Measurements from ENCODE around the gene PCDHGC3.

PCDHGC3 gene

DNA sequence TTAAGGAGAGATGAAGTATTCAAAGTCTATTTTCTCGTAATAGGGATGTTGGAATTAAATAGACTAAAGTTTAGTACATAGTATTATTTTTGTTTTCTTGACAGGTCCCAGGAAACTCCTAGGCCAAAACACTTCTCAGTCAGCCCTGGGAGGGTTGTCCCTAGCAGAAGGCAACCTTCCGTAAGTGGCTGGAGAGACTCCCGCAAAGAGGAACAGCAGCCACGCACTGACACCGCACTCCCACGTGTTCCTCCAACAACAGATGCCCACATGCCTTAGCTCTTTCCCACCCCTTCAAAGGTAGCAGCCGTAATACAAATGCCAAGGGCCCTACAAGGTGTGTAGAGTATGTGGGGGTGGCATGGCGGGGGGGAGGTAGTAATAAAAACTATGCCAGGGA, 41.5 kb downstream of the PCDHGC3 start:
- TF ChIP-seq, protein P1, sequence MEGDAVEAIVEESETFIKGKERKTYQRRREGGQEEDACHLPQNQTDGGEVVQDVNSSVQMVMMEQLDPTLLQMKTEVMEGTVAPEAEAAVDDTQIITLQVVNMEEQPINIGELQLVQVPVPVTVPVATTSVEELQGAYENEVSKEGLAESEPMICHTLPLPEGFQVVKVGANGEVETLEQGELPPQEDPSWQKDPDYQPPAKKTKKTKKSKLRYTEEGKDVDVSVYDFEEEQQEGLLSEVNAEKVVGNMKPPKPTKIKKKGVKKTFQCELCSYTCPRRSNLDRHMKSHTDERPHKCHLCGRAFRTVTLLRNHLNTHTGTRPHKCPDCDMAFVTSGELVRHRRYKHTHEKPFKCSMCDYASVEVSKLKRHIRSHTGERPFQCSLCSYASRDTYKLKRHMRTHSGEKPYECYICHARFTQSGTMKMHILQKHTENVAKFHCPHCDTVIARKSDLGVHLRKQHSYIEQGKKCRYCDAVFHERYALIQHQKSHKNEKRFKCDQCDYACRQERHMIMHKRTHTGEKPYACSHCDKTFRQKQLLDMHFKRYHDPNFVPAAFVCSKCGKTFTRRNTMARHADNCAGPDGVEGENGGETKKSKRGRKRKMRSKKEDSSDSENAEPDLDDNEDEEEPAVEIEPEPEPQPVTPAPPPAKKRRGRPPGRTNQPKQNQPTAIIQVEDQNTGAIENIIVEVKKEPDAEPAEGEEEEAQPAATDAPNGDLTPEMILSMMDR (conservative IDR thresholded peaks at IDR 0.05; ENCODE audit: low read depth, low read length) = no peak
- DNase-seq (ENCODE audit: low read depth) = no peak
- H3K4me3 ChIP-seq (ENCODE audit: low read depth, low read length) = no peak overlapping the region

GRCh38 chr5:141517880-141518617, 42.3 kb downstream of the PCDHGC3 start:
- peak; percentile 47 for DNase-seq (ENCODE audit: low read depth)
- TF ChIP-seq, protein P1 (conservative IDR thresholded peaks at IDR 0.05; ENCODE audit: low read depth, low read length) = no peak

GRCh38 chr5:141518618-141519015, 42.9 kb downstream of the PCDHGC3 start:
- no peak overlapping the region for H3K4me3 ChIP-seq (ENCODE audit: low read depth, low read length)
- DNase-seq (ENCODE audit: low read depth) = no peak
- TF ChIP-seq, protein P1 (conservative IDR thresholded peaks at IDR 0.05; ENCODE audit: low read depth, low read length) = no peak

More at GRCh38 chr5:141517880-141518617, 42.3 kb downstream of the PCDHGC3 start:
- no peak overlapping the region for H3K4me3 ChIP-seq (ENCODE audit: low read depth, low read length)

DNA sequence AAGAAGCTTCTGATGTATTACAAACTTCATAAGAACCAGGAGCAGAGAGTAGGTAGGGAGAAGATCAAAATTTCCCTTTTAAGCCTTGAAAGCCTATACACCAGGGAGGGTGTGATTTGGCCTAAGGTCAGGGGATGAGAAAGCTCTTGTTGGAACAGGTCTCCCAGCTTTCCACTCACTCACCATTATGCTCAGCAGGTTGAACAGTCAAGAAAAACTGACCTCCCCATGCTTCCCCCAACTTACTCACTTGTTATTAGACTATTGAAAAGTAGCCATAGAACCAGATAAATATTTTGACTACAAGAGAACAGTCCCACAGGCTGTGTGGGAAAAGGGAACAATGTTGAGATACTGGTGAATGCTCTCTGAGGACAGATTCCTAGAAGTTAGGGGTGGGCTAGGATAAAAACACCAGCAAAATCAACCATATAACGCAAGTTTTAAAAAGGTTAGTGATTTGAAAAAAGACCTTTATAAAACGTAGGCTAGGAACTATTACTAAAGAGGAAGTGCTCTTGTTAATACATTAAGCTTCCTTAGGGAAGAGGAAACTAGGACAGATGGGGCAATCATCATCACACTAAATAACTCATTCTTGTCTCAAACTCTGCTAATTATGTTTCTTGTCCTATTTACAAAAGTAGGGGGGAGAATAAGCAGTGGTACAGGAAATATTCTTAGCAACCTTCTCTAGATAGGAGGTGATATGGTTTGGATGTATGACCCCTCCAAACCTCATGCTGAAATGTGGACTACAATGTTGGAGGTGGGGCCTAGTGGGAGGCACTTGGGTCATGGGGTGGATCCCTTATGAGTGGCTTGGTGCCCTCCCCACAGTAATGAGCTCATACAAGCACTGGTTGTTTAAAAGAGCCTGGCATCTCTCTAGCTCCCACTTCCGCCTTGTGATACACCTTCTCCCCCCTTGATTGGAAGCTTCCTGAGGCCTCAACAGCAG, 44.1 kb downstream of the PCDHGC3 start:
- TF ChIP-seq, protein P1 (conservative IDR thresholded peaks at IDR 0.05; ENCODE audit: low read depth, low read length) = no peak
- DNase-seq (ENCODE audit: low read depth) = peak; percentile 22
- H3K4me3 ChIP-seq (ENCODE audit: low read depth, low read length) = no peak overlapping the region

GRCh38 chr5:141521244-141521781, 45.5 kb downstream of the PCDHGC3 start:
- TF ChIP-seq, protein P1 (conservative IDR thresholded peaks at IDR 0.05; ENCODE audit: low read depth, low read length) = no peak
- DNase-seq (ENCODE audit: low read depth) = peak; percentile 98

DNA sequence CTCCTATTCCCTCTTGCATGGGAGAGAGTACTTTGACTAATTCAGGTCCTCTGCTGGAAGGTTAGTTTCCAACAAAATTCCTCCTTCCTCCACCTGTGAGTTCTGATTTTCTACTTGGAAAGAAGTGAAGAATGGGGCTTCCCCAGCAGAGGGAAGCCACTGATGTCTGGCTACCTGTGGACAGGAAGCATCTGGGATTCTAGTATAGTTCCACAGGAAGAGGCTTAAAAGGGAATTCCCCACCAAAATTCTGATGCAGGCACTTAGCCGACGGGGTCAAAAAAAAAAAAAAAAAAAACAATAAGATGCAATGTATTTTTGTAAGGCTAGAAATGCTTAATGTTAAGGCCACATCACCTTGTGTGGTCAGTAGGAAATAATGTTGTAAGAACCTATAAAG, 46.5 kb downstream of the PCDHGC3 start:
- no peak overlapping the region for H3K4me3 ChIP-seq (ENCODE audit: low read depth, low read length)
- TF ChIP-seq, protein P1 (conservative IDR thresholded peaks at IDR 0.05; ENCODE audit: low read depth, low read length) = no peak
- peak; percentile 22 for DNase-seq (ENCODE audit: low read depth)

More at GRCh38 chr5:141521244-141521781, 45.5 kb downstream of the PCDHGC3 start:
- H3K4me3 ChIP-seq (ENCODE audit: low read depth, low read length) = no peak overlapping the region

Measured in choroid plexus epithelial cell (primary cell).